Measurements from ENCODE around the gene LRGUK.

DNA sequence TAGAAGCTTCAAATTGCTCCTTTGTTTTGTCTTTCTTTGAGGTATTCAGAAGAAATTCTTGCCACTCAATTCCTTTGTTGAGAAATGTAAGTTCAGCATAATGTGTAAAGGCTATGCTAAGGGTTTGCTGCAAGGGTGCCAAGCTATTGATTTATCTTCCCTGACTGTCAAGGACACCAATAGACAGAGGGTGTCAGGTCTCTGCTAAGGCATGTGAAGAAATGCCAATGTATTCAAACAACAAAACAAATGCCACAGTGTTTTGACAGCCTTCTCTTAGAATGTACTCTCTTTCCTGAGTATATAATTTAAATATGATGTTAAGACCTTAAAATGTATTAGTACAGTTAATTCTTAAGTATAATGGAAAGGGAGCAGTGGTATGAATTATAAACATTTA is 62.4 kb downstream of the LRGUK start:
- TF ChIP-seq, protein P1, sequence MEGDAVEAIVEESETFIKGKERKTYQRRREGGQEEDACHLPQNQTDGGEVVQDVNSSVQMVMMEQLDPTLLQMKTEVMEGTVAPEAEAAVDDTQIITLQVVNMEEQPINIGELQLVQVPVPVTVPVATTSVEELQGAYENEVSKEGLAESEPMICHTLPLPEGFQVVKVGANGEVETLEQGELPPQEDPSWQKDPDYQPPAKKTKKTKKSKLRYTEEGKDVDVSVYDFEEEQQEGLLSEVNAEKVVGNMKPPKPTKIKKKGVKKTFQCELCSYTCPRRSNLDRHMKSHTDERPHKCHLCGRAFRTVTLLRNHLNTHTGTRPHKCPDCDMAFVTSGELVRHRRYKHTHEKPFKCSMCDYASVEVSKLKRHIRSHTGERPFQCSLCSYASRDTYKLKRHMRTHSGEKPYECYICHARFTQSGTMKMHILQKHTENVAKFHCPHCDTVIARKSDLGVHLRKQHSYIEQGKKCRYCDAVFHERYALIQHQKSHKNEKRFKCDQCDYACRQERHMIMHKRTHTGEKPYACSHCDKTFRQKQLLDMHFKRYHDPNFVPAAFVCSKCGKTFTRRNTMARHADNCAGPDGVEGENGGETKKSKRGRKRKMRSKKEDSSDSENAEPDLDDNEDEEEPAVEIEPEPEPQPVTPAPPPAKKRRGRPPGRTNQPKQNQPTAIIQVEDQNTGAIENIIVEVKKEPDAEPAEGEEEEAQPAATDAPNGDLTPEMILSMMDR (IDR thresholded peaks at IDR 0.05; ENCODE audit: low read length), result no peak
- TF ChIP-seq EZH2 (optimal IDR thresholded peaks at IDR 0.05; ENCODE audit: low read depth, low read length), result no peak
- TF ChIP-seq EZH2phosphoT487 (IDR thresholded peaks at IDR 0.05; ENCODE audit: low read length), result no peak
